ENCODE results near the gene NNMT.

The NNMT gene

DNA sequence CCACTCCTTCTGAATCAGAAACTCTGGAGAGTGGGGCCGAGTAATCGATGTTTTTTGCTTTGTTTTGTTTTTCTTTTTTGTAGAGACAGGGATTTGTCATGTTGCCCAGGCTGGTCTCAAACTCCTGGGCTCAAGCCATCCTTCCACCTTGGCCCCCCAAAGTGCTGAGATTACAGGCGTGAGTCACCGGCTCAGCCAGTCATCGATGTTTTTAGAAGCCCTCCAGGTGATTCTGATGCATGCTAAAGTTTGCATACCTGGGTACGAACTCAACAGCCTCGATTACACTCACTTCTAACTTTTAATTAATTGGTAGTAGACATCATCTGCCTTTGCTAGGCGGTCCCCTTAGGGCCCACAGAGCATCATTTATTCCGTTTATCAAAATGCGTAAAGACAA lies 53.8 kb downstream of the NNMT start:
- no peaks in the 10 kb centered on the region for H3K27me3 ChIP-seq (ENCODE audit: control insufficient read depth, insufficient read depth, low read length)
- no peaks in the 10 kb centered on the region for H3K36me3 ChIP-seq (ENCODE audit: control insufficient read depth, insufficient read depth, low read length)
- no peak overlapping the region for H3K9ac ChIP-seq (ENCODE audit: low read length)
- H3K27ac ChIP-seq (ENCODE audit: low read depth, low read length), result no peak overlapping the region
- peaks cover 14% of the 10 kb centered on the region for H3K9me3 ChIP-seq (ENCODE audit: control insufficient read depth, insufficient read depth, low read depth, low read length)
- H3K4me3 ChIP-seq (ENCODE audit: low read depth, low read length), result no peak overlapping the region
- peaks cover 3% of the 10 kb centered on the region; the same call in 1 of the 2 replicates for H3K4me1 ChIP-seq (ENCODE audit: control insufficient read depth, insufficient read depth, low read length)

DNA sequence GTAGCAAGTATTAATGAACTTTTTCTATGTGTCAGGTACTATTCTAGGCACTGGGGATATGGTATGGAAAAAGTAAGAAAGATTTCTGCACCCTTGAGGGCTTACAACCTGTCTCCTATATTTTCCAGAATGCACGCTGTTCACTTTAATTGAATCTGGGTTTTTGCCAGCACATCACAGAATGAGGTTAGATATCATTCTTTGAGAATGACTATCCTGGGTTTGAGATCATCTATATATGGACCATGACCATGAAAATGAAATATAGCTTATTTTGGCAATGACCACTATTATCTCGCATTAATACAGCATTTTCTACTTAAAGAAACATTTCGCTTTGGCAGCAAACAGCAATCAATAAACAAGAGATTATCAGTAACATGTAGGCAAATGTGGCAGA lies 57.2 kb downstream of the NNMT start:
- no peak overlapping the region for H3K27ac ChIP-seq (ENCODE audit: low read depth, low read length)

DNA sequence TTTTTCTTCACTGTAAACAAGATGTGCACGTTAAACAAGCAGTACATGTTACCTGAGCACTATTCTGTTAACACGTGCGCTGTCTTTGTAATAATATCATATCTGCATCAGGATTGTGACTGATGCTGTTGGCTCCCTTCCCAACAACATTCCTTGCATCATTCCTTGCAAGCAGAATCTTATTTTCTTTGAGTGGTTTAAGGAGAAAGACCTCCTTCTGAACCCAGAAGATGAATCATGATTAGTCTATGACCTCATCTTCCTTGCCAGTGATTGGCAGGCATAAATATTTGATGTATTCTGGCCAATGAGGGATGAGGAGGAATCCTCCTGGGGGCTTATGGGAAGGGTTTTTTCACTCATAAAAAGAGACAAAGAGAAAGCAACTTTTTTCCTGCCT lies 57.9 kb downstream of the NNMT start:
- Histone ChIP-seq H3K27ac (ENCODE audit: low read depth, low read length) (no peak overlapping the region), H3K9me3 (ENCODE audit: control insufficient read depth, insufficient read depth, low read depth, low read length) (no peaks in the 10 kb centered on the region), H3K4me1 (ENCODE audit: control insufficient read depth, insufficient read depth, low read length) (no peaks in the 10 kb centered on the region), H3K36me3 (ENCODE audit: control insufficient read depth, insufficient read depth, low read length) (no peaks in the 10 kb centered on the region), H3K4me3 (ENCODE audit: low read depth, low read length) (no peak overlapping the region), H3K27me3 (ENCODE audit: control insufficient read depth, insufficient read depth, low read length) (no peaks in the 10 kb centered on the region), H3K9ac (ENCODE audit: low read length) (no peak overlapping the region)

More for the DNA sequence above, 57.2 kb downstream of the NNMT start:
- H3K9ac ChIP-seq (ENCODE audit: low read length), result no peak overlapping the region
- H3K9me3 ChIP-seq (ENCODE audit: control insufficient read depth, insufficient read depth, low read depth, low read length), result no peaks in the 10 kb centered on the region
- no peaks in the 10 kb centered on the region for H3K27me3 ChIP-seq (ENCODE audit: control insufficient read depth, insufficient read depth, low read length)
- peaks cover 3% of the 10 kb centered on the region; the same call in 1 of the 2 replicates for H3K4me1 ChIP-seq (ENCODE audit: control insufficient read depth, insufficient read depth, low read length)
- no peak overlapping the region for H3K4me3 ChIP-seq (ENCODE audit: low read depth, low read length)
- H3K36me3 ChIP-seq (ENCODE audit: control insufficient read depth, insufficient read depth, low read length), result no peaks in the 10 kb centered on the region

DNA sequence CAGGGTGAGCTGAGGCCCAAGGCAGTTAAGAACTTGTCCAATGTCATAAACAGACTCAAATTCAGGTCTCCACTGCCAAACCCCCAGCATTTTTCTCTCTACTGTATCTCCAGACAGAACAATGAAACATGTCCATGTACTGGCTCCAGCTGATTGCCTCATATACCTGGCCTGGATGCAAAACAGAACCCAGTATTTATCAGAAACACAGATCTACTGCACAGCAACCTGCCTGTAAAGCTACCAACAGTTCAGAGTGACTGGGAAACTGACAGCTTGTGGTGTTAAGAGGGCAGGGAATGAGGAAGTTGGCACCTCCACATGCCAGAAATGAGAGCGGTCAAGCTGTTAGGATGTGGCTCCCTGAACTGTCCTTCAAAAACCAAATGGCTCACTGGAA lies 62.5 kb downstream of the NNMT start:
- no peaks in the 10 kb centered on the region for H3K27me3 ChIP-seq (ENCODE audit: control insufficient read depth, insufficient read depth, low read length)
- H3K4me3 ChIP-seq (ENCODE audit: low read depth, low read length), result no peak overlapping the region
- no peaks in the 10 kb centered on the region for H3K4me1 ChIP-seq (ENCODE audit: control insufficient read depth, insufficient read depth, low read length)
- no peaks in the 10 kb centered on the region for H3K36me3 ChIP-seq (ENCODE audit: control insufficient read depth, insufficient read depth, low read length)
- H3K27ac ChIP-seq (ENCODE audit: low read depth, low read length), result no peak overlapping the region
- no peak overlapping the region for H3K9ac ChIP-seq (ENCODE audit: low read length)
- no peaks in the 10 kb centered on the region for H3K9me3 ChIP-seq (ENCODE audit: control insufficient read depth, insufficient read depth, low read depth, low read length)

DNA sequence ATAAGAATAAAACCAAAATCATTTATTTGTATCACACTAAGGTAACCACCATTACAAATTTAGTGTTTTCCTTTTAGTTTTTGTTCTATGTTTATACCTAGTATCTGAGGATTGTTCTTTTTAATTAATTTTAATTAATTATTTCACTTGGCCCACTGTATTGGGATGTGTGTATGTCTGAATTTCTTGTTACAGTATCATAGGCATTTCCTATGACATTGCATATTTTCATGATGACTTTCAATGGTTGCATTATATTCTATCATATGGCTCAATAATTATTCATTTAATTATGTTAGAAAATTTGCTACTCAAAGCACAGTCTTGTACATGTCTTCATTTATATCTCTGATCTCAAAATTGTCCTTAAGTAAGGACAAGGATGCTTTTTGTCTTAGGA lies 63.1 kb downstream of the NNMT start:
- no peaks in the 10 kb centered on the region for H3K4me1 ChIP-seq (ENCODE audit: control insufficient read depth, insufficient read depth, low read length)

DNA sequence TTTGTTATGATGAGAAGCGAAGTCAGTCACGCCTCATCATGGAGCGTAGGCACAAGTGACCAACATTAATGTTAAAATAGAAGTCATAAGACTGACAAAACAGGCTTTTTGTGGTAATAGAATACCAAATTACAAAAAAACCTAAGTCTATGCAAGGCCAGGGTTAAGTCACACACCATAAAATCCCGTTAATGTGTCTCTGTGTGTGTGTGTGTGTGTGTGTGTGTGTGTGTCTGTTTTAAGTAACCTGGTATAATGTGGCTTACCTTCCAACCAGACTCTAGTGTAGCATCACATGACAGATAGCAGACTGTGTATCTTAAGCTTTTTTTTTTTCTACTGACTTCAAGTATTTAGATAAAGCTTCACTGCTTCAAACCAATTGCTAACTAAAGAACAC lies 66.1 kb downstream of the NNMT start:
- Histone ChIP-seq H3K36me3 (ENCODE audit: control insufficient read depth, insufficient read depth, low read length) (no peaks in the 10 kb centered on the region), H3K27me3 (ENCODE audit: control insufficient read depth, insufficient read depth, low read length) (no peaks in the 10 kb centered on the region), H3K9ac (ENCODE audit: low read length) (no peak overlapping the region), H3K4me3 (ENCODE audit: low read depth, low read length) (no peak overlapping the region), H3K27ac (ENCODE audit: low read depth, low read length) (no peak overlapping the region), H3K9me3 (ENCODE audit: control insufficient read depth, insufficient read depth, low read depth, low read length) (no peaks in the 10 kb centered on the region), H3K4me1 (ENCODE audit: control insufficient read depth, insufficient read depth, low read length) (peaks cover 14% of the 10 kb centered on the region; the same call in 1 of the 2 replicates)

More for the DNA sequence above, 63.1 kb downstream of the NNMT start:
- Histone ChIP-seq H3K9ac (ENCODE audit: low read length) (no peak overlapping the region), H3K9me3 (ENCODE audit: control insufficient read depth, insufficient read depth, low read depth, low read length) (no peaks in the 10 kb centered on the region), H3K27me3 (ENCODE audit: control insufficient read depth, insufficient read depth, low read length) (no peaks in the 10 kb centered on the region), H3K36me3 (ENCODE audit: control insufficient read depth, insufficient read depth, low read length) (no peaks in the 10 kb centered on the region), H3K27ac (ENCODE audit: low read depth, low read length) (no peak overlapping the region), H3K4me3 (ENCODE audit: low read depth, low read length) (no peak overlapping the region)

DNA sequence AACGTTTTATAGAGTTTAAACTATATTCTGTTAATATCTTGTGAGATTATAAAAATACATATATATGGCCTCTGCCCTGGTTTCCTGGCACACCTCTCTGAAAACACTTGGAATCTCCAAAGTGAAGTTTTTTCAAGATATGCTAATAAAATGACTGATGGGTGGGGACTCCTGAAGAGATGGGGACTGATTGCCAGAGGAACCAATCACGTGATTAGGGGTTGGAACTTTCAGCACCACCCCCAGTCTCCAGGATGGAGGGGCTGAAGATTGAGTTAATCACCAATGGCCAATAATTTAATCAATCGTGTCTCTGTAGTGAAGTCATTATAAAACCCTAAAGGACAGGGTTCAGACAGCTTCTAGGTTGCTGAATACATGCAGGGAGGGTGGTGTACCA lies 66.8 kb downstream of the NNMT start:
- Histone ChIP-seq H3K27ac (ENCODE audit: low read depth, low read length) (no peak overlapping the region), H3K4me3 (ENCODE audit: low read depth, low read length) (no peak overlapping the region), H3K9ac (ENCODE audit: low read length) (no peak overlapping the region), H3K27me3 (ENCODE audit: control insufficient read depth, insufficient read depth, low read length) (no peaks in the 10 kb centered on the region), H3K36me3 (ENCODE audit: control insufficient read depth, insufficient read depth, low read length) (no peaks in the 10 kb centered on the region), H3K9me3 (ENCODE audit: control insufficient read depth, insufficient read depth, low read depth, low read length) (no peaks in the 10 kb centered on the region), H3K4me1 (ENCODE audit: control insufficient read depth, insufficient read depth, low read length) (peaks cover 18% of the 10 kb centered on the region; the same call in 1 of the 2 replicates)
